ENCODE data around the gene SLC39A5. TPM values are rescaled to one million over a fixed set of nuclear protein-coding genes. Genes with fewer than 3 reads are reported as not detected.

SLC39A5 gene
- total and polyA plus RNA-seq, 8 donors = 108 to 615 (median 263) TPM

GRCh38 chr12:56189099-56189917 lies 40.5 kb upstream of the SLC39A5 start, which contains the start of gene SMARCC2:
Gene SMARCC2, minus strand, starts transcription at chr12:56189483. Its CDS starts 22 bp downstream, at chr12:56189461.
- H3K9me3 ChIP-seq = no peaks in the 10 kb centered on the region
- no peak for FAIRE-seq
- no peaks in the 10 kb centered on the region for H3K27me3 ChIP-seq
- H3K4me1 ChIP-seq = peaks cover 5 to 12% (median 10%) of the 10 kb centered on the region in 3 donors
- intact Hi-C loops (cut with DNase I) = loop anchor here in 2 of 3 donors (2.0 to 5.0 kb wide), 2 partner anchors 63 to 67 kb away; no protein-coding TSS in a partner anchor
- DNase-seq = peak; percentile 87 to 95 (median 92)
- H3K4me3 ChIP-seq = peak within 1 kb of the TSS; percentile 69 to 91 (median 78)
- TF ChIP-seq, protein P1, sequence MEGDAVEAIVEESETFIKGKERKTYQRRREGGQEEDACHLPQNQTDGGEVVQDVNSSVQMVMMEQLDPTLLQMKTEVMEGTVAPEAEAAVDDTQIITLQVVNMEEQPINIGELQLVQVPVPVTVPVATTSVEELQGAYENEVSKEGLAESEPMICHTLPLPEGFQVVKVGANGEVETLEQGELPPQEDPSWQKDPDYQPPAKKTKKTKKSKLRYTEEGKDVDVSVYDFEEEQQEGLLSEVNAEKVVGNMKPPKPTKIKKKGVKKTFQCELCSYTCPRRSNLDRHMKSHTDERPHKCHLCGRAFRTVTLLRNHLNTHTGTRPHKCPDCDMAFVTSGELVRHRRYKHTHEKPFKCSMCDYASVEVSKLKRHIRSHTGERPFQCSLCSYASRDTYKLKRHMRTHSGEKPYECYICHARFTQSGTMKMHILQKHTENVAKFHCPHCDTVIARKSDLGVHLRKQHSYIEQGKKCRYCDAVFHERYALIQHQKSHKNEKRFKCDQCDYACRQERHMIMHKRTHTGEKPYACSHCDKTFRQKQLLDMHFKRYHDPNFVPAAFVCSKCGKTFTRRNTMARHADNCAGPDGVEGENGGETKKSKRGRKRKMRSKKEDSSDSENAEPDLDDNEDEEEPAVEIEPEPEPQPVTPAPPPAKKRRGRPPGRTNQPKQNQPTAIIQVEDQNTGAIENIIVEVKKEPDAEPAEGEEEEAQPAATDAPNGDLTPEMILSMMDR (IDR thresholded peaks at IDR 0.05) = peak; percentile 37 to 62 (median 58)
- peak; percentile 82 to 93 (median 87) for ATAC-seq
- peaks cover 0 to 11% (median 3%) of the 10 kb centered on the region in 3 donors for H3K36me3 ChIP-seq
- 1 to 2% methylated on average over 12 to 93 of the region's 93 CpGs for WGBS, 2 donors
- peak within 1 kb of the TSS; percentile 79 to 96 (median 90) for H3K27ac ChIP-seq

DNA sequence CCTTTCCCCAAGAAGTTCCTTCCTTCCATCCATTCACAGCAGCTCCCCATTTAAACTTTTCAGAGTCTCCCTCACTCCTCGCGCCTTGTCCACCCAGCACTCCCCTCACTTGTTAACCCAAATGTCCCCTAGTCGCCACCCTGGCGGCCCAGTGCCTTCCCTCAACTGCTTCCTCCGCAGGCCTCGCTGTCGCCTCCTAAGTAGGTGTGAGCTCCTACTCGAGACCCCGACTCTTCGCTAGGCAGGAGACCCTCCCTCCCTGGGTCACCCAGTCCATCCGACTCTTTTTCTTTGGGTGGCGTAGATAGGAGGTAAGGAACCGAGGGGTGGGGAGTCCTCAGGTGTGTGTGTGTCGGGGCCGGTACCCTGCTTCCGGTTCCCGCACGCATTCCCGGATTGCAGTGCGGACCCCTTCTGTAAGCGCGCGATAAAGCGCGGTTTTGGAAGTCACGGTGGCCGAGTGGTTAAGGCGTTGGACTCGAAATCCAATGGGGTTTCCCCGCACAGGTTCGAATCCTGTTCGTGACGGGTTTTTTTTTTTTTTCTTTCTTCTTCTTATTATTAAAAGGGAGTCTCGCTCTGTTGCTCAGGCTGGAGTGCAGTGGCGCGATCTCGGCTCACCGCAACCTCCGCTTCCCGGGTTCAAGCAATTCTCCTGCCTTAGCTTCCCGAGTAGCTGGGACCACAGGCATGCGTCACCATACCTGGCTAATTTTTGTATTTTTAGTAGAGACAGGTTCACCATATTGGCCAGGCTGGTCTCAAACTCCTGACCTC lies 39.7 kb upstream of the SLC39A5 start:
- TF ChIP-seq, protein P1 (IDR thresholded peaks at IDR 0.05) = no peak
- FAIRE-seq (no peak), DNase-seq (peak; percentile 77 to 96 (median 90)), ATAC-seq (peak; percentile 66 to 86 (median 78))
- intact Hi-C loops (cut with DNase I) = loop anchor here in 2 of 3 donors (2.0 to 10.0 kb wide), 3 partner anchors 63 to 68 kb away; partner anchors contain the start of gene ANKRD52 (in 1 of the 2)
- no peaks in the 10 kb centered on the region for H3K9me3 ChIP-seq
- peaks cover 0 to 3% (median 3%) of the 10 kb centered on the region in 3 donors for H3K36me3 ChIP-seq
- H3K27ac ChIP-seq = peak overlapping the region; percentile 79 to 96 (median 90)
- 1 to 2% methylated on average over 42 of the region's 42 CpGs for WGBS, 2 donors
- H3K27me3 ChIP-seq = no peaks in the 10 kb centered on the region
- peaks cover 5 to 12% (median 10%) of the 10 kb centered on the region in 3 donors for H3K4me1 ChIP-seq
- H3K4me3 ChIP-seq = peak overlapping the region; percentile 29 to 86 (median 60)

- Histone ChIP-seq H3K4me3 (peak overlapping the region in 3 of 4 donors; percentile 29 to 86 (median 71)), H3K9me3 (no peaks in the 10 kb centered on the region), H3K4me1 (peaks cover 5 to 12% (median 10%) of the 10 kb centered on the region in 3 donors), H3K27ac (peak overlapping the region; percentile 79 to 96 (median 90)), H3K27me3 (no peaks in the 10 kb centered on the region), H3K36me3 (peaks cover 0 to 3% (median 0%) of the 10 kb centered on the region in 3 donors)
- intact Hi-C loops (cut with DNase I) = loop anchor here in 1 of 3 donors (10.0 kb wide), 1 partner anchor 64 kb away; the partner anchor contains the start of gene ANKRD52
- DNase-seq (no peak), ATAC-seq (no peak), FAIRE-seq (no peak)
- WGBS, 2 donors = 17 to 20% methylated on average over 9 of the region's 9 CpGs
- TF ChIP-seq, protein P1 (IDR thresholded peaks at IDR 0.05) = no peak
Measured at GRCh38 chr12:56190695-56191155, 39.1 kb upstream of the SLC39A5 start.

DNA sequence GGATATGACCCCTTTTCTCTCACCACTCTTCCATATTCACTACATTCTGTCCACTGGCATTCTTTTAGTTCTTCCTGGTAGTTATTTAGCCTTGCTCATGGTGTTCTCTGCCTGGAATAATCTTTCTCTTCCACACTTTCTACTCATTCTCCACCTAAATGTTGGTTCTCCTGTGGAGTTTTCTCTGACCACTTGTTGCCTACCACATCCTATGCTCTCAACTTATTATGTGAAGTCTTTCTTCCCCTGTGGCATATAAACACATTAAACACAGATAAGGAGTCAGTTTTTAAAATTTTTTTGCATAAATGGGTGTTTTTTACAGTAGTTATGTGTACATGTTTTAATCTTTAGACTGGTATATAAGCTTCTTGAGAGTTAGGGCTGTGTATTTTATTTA lies 37.3 kb upstream of the SLC39A5 start:
- intact Hi-C loops (cut with DNase I) = loop anchor here in 1 of 3 donors (10.0 kb wide), 1 partner anchor 62 kb away; the partner anchor contains the start of gene ANKRD52
- TF ChIP-seq, protein P1 (IDR thresholded peaks at IDR 0.05) = no peak
- no peak overlapping the region for H3K4me3 ChIP-seq
- H3K9me3 ChIP-seq = no peaks in the 10 kb centered on the region
- peaks cover 5 to 7% (median 7%) of the 10 kb centered on the region in 3 donors for H3K4me1 ChIP-seq
- no peaks in the 10 kb centered on the region for H3K36me3 ChIP-seq
- no peaks in the 10 kb centered on the region for H3K27me3 ChIP-seq
- H3K27ac ChIP-seq = no peak overlapping the region
- DNase-seq (no peak), ATAC-seq (no peak), FAIRE-seq (no peak)
